Measurements from ENCODE around the gene TUBGCP2. TPM values are rescaled to one million over a fixed set of nuclear protein-coding genes. Genes with fewer than 3 reads are reported as not detected.
"Not testable (repeated sequence)": the region's sequence is repeated elsewhere in the genome, so short reads cannot be mapped to it uniquely, and the experiment has no call there.

The TUBGCP2 gene
- total RNA-seq, 1 donor, result 60.8 TPM

GRCh38 chr10:133326223-133326551, 17.5 kb upstream of the TUBGCP2 start:
- TF ChIP-seq CTCF (IDR thresholded peaks at IDR 0.05; ENCODE audit: extremely low read depth, low read depth, low read length), result no peak
- Histone ChIP-seq H3K9me3 (ENCODE audit: low read depth, low read length) (no peaks in the 10 kb centered on the region), H3K36me3 (ENCODE audit: insufficient read depth, low read length) (no peaks in the 10 kb centered on the region), H3K4me3 (ENCODE audit: insufficient read depth, low read length) (no peak overlapping the region), H3K79me2 (ENCODE audit: insufficient read depth, low read length) (no peaks in the 10 kb centered on the region), H3K4me1 (ENCODE audit: insufficient read depth, low read length) (peaks cover 7% of the 10 kb centered on the region), H2AFZ (ENCODE audit: low read length) (peak overlapping the region; percentile 15), H4K20me1 (ENCODE audit: insufficient read depth, low read length) (no peaks in the 10 kb centered on the region), H3K27me3 (ENCODE audit: insufficient read depth, low read length) (peaks cover 48% of the 10 kb centered on the region), H3K4me2 (ENCODE audit: insufficient read depth, low read length) (peak overlapping the region; percentile 18), H3K27ac (ENCODE audit: low read depth, low read length) (no peak overlapping the region)
- DNase-seq (ENCODE audit: insufficient read length, low spot score, missing footprints), result no peak

GRCh38 chr10:133325440-133326222, 17.0 kb upstream of the TUBGCP2 start:
- Histone ChIP-seq H2AFZ (ENCODE audit: low read length) (peak overlapping the region; percentile 15), H3K79me2 (ENCODE audit: insufficient read depth, low read length) (no peaks in the 10 kb centered on the region), H3K36me3 (ENCODE audit: insufficient read depth, low read length) (no peaks in the 10 kb centered on the region), H3K27ac (ENCODE audit: low read depth, low read length) (no peak overlapping the region), H3K9me3 (ENCODE audit: low read depth, low read length) (no peaks in the 10 kb centered on the region), H3K4me2 (ENCODE audit: insufficient read depth, low read length) (peak overlapping the region; percentile 43), H4K20me1 (ENCODE audit: insufficient read depth, low read length) (no peaks in the 10 kb centered on the region), H3K4me1 (ENCODE audit: insufficient read depth, low read length) (peaks cover 7% of the 10 kb centered on the region), H3K27me3 (ENCODE audit: insufficient read depth, low read length) (peaks cover 42% of the 10 kb centered on the region), H3K4me3 (ENCODE audit: insufficient read depth, low read length) (peak overlapping the region; percentile 47)
- DNase-seq (ENCODE audit: insufficient read length, low spot score, missing footprints), result peak; percentile 81
- no peak for TF ChIP-seq CTCF (IDR thresholded peaks at IDR 0.05; ENCODE audit: extremely low read depth, low read depth, low read length)

GRCh38 chr10:133324857-133325260, 16.2 kb upstream of the TUBGCP2 start:
- Histone ChIP-seq H3K79me2 (ENCODE audit: insufficient read depth, low read length) (no peaks in the 10 kb centered on the region), H3K36me3 (ENCODE audit: insufficient read depth, low read length) (no peaks in the 10 kb centered on the region), H2AFZ (ENCODE audit: low read length) (no peak overlapping the region), H3K4me1 (ENCODE audit: insufficient read depth, low read length) (peaks cover 6% of the 10 kb centered on the region), H4K20me1 (ENCODE audit: insufficient read depth, low read length) (no peaks in the 10 kb centered on the region), H3K9me3 (ENCODE audit: low read depth, low read length) (no peaks in the 10 kb centered on the region), H3K4me2 (ENCODE audit: insufficient read depth, low read length) (no peak overlapping the region), H3K4me3 (ENCODE audit: insufficient read depth, low read length) (no peak overlapping the region), H3K27ac (ENCODE audit: low read depth, low read length) (no peak overlapping the region), H3K27me3 (ENCODE audit: insufficient read depth, low read length) (peaks cover 42% of the 10 kb centered on the region)
- DNase-seq (ENCODE audit: insufficient read length, low spot score, missing footprints), result peak; percentile 83
- no peak for TF ChIP-seq CTCF (IDR thresholded peaks at IDR 0.05; ENCODE audit: extremely low read depth, low read depth, low read length)

- peak; percentile 90 for DNase-seq (ENCODE audit: insufficient read length, low spot score, missing footprints)
- no peak overlapping the region for H3K4me2 ChIP-seq (ENCODE audit: insufficient read depth, low read length)
Observed at GRCh38 chr10:133324198-133324792, 15.6 kb upstream of the TUBGCP2 start.

GRCh38 chr10:133322064-133322709, 13.5 kb upstream of the TUBGCP2 start:
- not testable (repeated sequence) for H3K27ac ChIP-seq (ENCODE audit: low read depth, low read length); DNase-seq (ENCODE audit: insufficient read length, low spot score, missing footprints); H3K79me2 ChIP-seq (ENCODE audit: insufficient read depth, low read length); H3K36me3 ChIP-seq (ENCODE audit: insufficient read depth, low read length); H3K9me3 ChIP-seq (ENCODE audit: low read depth, low read length); H3K4me3 ChIP-seq (ENCODE audit: insufficient read depth, low read length); H2AFZ ChIP-seq (ENCODE audit: low read length); H3K4me1 ChIP-seq (ENCODE audit: insufficient read depth, low read length); H4K20me1 ChIP-seq (ENCODE audit: insufficient read depth, low read length); H3K4me2 ChIP-seq (ENCODE audit: insufficient read depth, low read length)
- H3K27me3 ChIP-seq (ENCODE audit: insufficient read depth, low read length), result peaks cover 25% of the 10 kb centered on the region

More at GRCh38 chr10:133324198-133324792, 15.6 kb upstream of the TUBGCP2 start:
- no peak overlapping the region for H3K4me3 ChIP-seq (ENCODE audit: insufficient read depth, low read length)
- no peaks in the 10 kb centered on the region for H4K20me1 ChIP-seq (ENCODE audit: insufficient read depth, low read length)
- H3K27me3 ChIP-seq (ENCODE audit: insufficient read depth, low read length), result peaks cover 42% of the 10 kb centered on the region
- TF ChIP-seq CTCF (IDR thresholded peaks at IDR 0.05; ENCODE audit: extremely low read depth, low read depth, low read length), result no peak
- H3K9me3 ChIP-seq (ENCODE audit: low read depth, low read length), result no peaks in the 10 kb centered on the region
- peaks cover under 1% of the 10 kb centered on the region for H3K4me1 ChIP-seq (ENCODE audit: insufficient read depth, low read length)
- no peaks in the 10 kb centered on the region for H3K79me2 ChIP-seq (ENCODE audit: insufficient read depth, low read length)
- H2AFZ ChIP-seq (ENCODE audit: low read length), result no peak overlapping the region
- no peak overlapping the region for H3K27ac ChIP-seq (ENCODE audit: low read depth, low read length)
- no peaks in the 10 kb centered on the region for H3K36me3 ChIP-seq (ENCODE audit: insufficient read depth, low read length)
